ENCODE results near the gene DGCR2. TPM values are rescaled to one million over a fixed set of nuclear protein-coding genes. Genes with fewer than 3 reads are reported as not detected.
A peak's percentile ranks its signal among the peaks of the same experiment; 100 is the strongest.

DGCR2 gene
- total RNA-seq, 2 experiments from 2014 or later: 31.9 to 35.5 TPM

GRCh38 chr22:19041704-19042074, 80.5 kb downstream of the DGCR2 start:
- DNase-seq (no peak), ATAC-seq (ENCODE audit: poor library complexity) (no peak)
- intact Hi-C loops (cut with DNase I, micrococcal nuclease): no loop called here
- H3K36me3 ChIP-seq (ENCODE audit: insufficient read depth, low read length): peaks cover 84% of the 10 kb centered on the region
- Mint-ChIP-seq H3K36me3 (ENCODE audit: low read depth) (peaks cover 85% of the 10 kb centered on the region), H3K27me3 (no peaks in the 10 kb centered on the region), H3K4me3 (no peak overlapping the region), H3K9me3 (no peaks in the 10 kb centered on the region), H3K4me1 (ENCODE audit: low read depth) (no peaks in the 10 kb centered on the region), H3K27ac (no peak overlapping the region)
- ChIA-PET POLR2A (no interaction called here), CTCF (no interaction called here)
- TF ChIP-seq CTCF (IDR thresholded peaks at IDR 0.05): no peak
- no peak overlapping the region for H3K4me3 ChIP-seq (ENCODE audit: low read length)
- H3K9me3 ChIP-seq (ENCODE audit: control insufficient read depth in 1 of 2, insufficient read depth in 1 of 2, low read length in 2 of 2): no peaks in the 10 kb centered on the region
- no peaks in the 10 kb centered on the region for H3K4me1 ChIP-seq (ENCODE audit: insufficient read depth, low read length)
- no peaks in the 10 kb centered on the region for H3K27me3 ChIP-seq (ENCODE audit: control insufficient read depth in 1 of 2, insufficient read depth in 2 of 2, low read length in 2 of 2)
- no peak overlapping the region for H3K27ac ChIP-seq (ENCODE audit: low read depth in 1 of 2, low read length in 2 of 2)

- ChIA-PET CTCF (no interaction called here), POLR2A (no interaction called here)
- no peak overlapping the region for H3K4me3 ChIP-seq (ENCODE audit: low read length)
- no peak overlapping the region for H3K27ac ChIP-seq (ENCODE audit: low read depth in 1 of 2, low read length in 2 of 2)
- no peaks in the 10 kb centered on the region for H3K9me3 Mint-ChIP-seq
- H3K4me3 Mint-ChIP-seq: no peak overlapping the region
- H3K36me3 Mint-ChIP-seq (ENCODE audit: low read depth): peaks cover 79% of the 10 kb centered on the region
- intact Hi-C loops (cut with DNase I, micrococcal nuclease): no loop called here
- no peak for ATAC-seq (ENCODE audit: poor library complexity)
- H3K27me3 ChIP-seq (ENCODE audit: control insufficient read depth in 1 of 2, insufficient read depth in 2 of 2, low read length in 2 of 2): no peaks in the 10 kb centered on the region
- TF ChIP-seq CTCF (IDR thresholded peaks at IDR 0.05): no peak
- peak in 1 of 14 experiments; percentile 10 for DNase-seq
- no peaks in the 10 kb centered on the region for H3K9me3 ChIP-seq (ENCODE audit: control insufficient read depth in 1 of 2, insufficient read depth in 1 of 2, low read length in 2 of 2)
- peaks cover 78% of the 10 kb centered on the region for H3K36me3 ChIP-seq (ENCODE audit: insufficient read depth, low read length)
- H3K4me1 Mint-ChIP-seq (ENCODE audit: low read depth): no peaks in the 10 kb centered on the region
- H3K27me3 Mint-ChIP-seq: no peaks in the 10 kb centered on the region
- H3K27ac Mint-ChIP-seq: no peak overlapping the region
- no peaks in the 10 kb centered on the region for H3K4me1 ChIP-seq (ENCODE audit: insufficient read depth, low read length)
Measured at GRCh38 chr22:19040888-19041703, 81.1 kb downstream of the DGCR2 start.

- TF ChIP-seq CTCF (IDR thresholded peaks at IDR 0.05): no peak
- ATAC-seq (ENCODE audit: poor library complexity) (no peak), DNase-seq (peak in 1 of 14 experiments; percentile 6)
- Mint-ChIP-seq H3K9me3 (no peaks in the 10 kb centered on the region), H3K4me1 (ENCODE audit: low read depth) (no peaks in the 10 kb centered on the region), H3K27me3 (no peaks in the 10 kb centered on the region), H3K4me3 (no peak overlapping the region), H3K36me3 (ENCODE audit: low read depth) (peaks cover 72% of the 10 kb centered on the region), H3K27ac (no peak overlapping the region)
- Histone ChIP-seq H3K4me3 (ENCODE audit: low read length) (no peak overlapping the region), H3K36me3 (ENCODE audit: insufficient read depth, low read length) (peaks cover 72% of the 10 kb centered on the region), H3K27me3 (ENCODE audit: control insufficient read depth in 1 of 2, insufficient read depth in 2 of 2, low read length in 2 of 2) (no peaks in the 10 kb centered on the region), H3K9me3 (ENCODE audit: control insufficient read depth in 1 of 2, insufficient read depth in 1 of 2, low read length in 2 of 2) (no peaks in the 10 kb centered on the region), H3K4me1 (ENCODE audit: insufficient read depth, low read length) (no peaks in the 10 kb centered on the region), H3K27ac (ENCODE audit: low read depth in 1 of 2, low read length in 2 of 2) (no peak overlapping the region)
- intact Hi-C loops (cut with DNase I, micrococcal nuclease): no loop called here
- ChIA-PET POLR2A (no interaction called here), CTCF (no interaction called here)
Measured at GRCh38 chr22:19040391-19040861, 81.8 kb downstream of the DGCR2 start.
